HS-27A (cell line): Measurements from ENCODE around the gene SMURF1.

ENCODE experiments used
- DNase-seq: peaks from one replicate; pipeline ENCODE4 v3.0.0-alpha.2; 2012; ENCODE audit warnings: low read depth, missing footprints

SMURF1 gene

DNA sequence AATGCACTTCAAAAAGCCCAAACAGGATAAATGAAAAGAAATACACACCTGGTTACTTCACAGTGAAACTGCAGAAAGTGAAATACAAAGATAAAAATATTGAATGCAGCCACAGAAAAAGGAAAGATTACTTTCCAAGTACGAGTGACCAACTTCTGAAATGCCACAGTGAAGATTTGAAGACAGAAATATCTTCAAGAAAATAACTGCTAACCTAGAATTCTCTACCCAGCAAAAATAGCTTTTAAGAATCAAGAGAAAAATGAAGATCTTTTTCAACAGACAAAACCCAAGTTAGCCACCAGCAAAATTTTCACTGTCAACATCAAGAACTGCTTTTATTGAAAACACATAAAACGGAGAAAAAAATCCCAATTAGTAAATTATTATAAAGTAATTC lies 46.2 kb downstream of the SMURF1 start:
- DNase-seq, result no peak

DNA sequence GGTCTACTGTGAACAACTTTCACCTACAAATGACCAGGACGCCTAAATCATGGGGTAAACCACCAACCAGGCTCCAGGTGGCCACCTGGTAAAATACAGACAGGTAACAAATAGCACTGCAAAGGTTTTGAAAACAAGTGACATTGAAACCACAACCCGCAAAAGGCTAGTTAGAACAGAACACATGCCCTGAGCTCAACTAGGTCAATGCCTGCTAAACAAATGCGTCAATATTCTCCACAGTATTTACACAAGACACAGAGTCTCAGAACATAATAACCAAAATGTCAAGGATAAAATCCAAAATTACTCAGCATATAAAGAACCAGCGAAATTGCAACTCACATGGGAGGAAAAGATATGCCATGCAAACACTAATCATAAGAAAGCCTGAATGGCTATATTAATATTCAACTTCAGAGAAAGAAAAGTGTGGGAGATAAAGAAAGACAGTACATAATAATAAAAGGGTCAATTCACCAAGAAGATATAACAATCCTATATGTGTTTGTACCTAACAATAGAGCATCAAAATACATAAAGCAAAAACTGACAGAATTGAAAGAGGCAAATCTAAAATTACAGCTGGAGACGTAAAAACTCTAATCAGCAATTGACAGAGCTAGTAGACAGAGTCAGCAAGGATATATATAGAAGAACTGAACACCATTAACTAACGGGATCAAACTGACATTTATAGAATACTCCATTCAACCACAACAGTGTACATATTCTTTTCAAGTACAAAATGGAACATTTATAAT lies 47.6 kb downstream of the SMURF1 start:
- DNase-seq, result no peak

DNA sequence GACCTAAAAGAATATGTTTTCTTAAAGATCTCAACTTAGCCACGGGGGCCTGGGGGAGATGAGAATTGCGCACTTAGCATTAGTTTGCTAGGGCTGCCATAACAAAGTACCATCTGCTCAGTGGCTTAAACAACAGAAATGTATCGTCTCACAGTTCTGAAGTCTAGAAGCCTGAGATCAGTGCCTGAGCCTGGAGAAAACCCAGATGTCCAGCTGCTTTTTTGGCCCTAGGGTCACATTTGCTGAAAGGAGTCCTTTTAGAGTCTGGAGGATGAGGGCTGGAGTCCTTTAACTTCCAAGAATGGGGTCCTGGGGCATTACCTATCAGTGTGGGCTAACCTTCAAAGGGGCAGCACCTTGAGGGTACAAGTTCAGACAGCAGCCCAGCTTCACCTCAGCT lies 48.2 kb downstream of the SMURF1 start:
- no peak for DNase-seq

DNA sequence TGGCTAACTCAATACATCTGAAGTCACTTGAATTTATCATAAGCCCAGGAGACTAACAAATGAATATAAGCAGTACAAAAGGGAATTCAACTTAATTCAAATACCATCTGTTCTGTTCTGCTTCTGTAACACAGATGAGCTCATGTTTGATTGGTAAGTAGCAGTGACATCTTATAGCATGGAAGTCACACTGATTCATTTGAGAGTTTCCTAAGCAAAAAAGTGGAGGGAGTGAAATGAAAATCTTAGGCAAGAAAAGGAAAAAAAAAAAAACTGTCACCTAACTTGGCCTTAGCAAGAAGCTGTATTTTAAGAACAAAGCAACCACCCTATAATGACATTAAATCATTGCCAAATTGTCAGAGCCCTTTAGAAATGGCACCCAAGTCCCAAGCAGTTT lies 49.5 kb downstream of the SMURF1 start:
- no peak for DNase-seq

DNA sequence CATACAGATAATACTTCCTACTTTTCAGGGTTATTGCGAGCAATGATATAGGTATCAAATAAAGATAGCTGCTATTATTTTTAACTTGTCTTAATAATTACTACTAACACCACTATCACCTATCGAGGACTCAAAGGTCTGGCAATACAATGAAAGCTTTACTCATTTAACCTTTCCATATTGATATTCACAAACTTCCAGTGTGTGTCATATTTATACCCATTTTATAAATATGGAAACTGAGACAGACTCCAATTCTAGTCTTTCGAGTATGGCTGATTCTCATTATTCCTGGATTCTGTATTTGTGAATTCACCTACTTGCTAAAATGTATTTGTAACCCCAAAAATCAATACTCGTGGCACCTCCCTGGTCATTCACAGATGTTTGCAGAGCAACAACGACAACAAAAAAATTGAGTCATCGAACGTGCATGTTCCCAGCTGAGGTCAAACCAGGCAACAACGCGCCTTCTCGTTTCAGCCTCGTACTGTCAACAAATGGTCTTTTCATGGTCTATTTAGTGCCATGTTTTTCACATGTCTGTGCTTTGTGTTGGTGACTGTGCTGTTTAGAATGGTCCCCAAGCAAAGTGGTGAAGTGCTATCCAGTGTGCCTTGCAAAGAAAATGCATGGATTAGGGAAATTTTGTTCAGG lies 51.7 kb downstream of the SMURF1 start:
- no peak for DNase-seq

DNA sequence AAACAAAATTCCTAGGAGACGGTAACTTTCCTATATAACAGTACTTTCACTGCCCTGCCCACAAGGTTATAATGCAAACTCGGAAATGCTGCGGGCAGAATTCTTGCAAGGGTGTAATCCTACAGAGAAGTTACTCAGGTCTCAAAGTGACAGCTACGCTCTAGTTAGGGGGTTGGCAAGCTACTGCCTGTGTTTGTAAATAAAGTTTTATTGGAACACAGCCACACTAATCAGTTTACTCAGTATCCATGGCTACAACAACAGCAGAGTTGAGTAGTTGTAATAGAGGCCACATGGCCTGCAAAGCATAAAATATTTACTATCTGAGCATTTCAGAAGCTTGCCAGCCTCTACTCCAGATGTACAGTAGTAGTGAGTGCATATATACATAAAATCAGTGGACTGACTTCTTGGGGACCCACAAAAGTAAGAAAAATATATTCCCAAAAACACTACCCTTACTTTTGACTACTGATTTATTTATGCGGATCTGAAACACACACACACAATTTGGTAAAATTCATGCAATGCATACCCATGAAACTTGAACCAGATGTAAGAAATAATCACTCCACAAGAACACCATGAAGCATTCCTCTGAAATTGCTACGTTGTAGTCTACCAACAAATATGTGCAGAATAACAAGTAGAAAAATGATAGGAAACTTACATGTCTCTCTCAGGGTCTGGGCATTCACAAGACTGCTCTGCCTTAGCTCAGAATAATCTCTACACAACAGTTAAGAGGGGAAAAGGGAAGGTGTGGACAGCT lies 53.0 kb downstream of the SMURF1 start:
- no peak for DNase-seq

DNA sequence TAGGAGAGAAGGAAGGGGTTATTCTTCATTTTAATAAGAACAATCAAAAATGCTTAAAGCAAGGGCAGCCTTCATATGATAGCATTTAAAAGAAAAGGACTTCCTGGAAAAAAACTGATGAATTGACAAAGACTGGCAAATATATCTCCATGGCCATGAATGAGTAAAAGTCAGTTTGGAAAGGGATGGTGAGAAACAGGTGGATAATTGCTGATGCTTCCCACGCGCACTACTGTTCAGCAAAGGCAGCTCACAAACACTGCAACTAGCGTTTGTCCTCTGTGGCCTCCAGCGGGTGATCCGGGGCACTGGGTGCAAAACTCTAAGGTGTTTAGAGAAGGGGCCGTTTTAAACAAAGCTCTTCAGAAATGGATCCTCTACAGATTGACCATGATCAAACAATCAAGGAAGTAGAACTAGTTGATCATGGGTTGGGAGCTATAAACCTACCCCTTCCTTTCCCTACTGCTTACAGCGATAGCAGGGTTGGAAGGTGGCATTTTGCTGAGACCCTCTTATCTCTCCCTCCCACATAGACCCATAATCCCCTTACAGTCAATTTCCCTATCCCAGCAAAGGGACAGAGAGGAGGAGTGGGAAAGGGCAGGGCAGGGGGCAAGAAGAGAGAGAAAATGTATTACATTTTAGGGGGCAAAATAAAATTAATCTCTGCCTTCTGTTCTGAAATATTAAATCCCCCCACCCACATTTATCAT lies 53.8 kb downstream of the SMURF1 start:
- DNase-seq, result no peak

DNA sequence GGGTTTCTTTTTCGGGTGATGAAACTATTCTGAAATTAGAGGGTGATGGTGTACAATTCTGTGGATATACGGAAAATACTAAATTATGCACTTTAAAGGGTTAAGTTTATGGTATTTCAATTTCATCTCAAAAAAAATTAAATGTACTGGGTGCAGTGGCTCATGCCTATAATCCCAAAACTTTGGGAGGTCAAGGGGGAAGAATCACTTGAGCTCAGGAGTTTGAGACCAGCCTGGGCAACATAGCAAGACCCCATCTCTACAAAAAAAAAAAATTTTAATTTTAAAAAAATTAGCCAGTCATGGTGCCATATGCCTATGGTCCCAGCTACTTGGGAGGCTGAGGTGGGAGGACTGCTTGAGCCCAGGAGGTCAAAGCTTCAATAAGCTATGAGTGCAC lies 57.0 kb downstream of the SMURF1 start:
- no peak for DNase-seq

DNA sequence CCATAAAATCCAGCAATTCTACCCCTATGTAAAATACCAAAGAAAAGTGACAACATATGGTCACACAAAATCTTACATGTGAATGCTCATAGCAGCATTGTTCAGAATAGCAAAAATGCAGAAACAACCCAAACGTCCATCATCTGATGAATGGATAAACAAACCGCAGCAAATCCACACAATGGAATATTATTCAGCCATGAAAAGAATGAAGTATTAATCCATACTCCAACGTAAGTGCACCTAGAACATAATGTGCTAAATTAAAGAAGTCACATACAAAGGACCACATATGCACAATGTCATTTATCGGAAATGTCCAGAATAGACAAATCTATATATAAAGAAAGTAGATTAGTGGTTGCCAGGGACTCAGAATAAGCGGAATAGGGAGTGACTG lies 57.4 kb downstream of the SMURF1 start:
- DNase-seq, result no peak

DNA sequence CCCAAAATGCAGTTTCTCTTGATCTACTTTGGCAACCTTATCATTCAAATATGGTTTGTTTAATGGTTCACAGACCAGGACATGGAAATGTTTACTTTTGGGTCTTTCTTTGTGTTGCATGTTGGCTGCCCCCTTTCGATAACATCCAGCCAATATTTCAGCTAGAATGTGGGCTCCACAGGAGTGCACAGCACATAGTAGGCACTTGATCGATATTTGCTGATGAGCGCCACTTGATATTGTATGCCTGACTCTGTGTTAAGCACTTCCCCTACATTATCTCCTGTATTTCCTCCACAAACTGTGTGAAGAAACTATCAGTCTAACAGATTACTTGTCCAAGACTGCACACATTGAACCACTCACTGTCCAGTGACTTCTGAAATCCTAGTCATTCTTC lies 60.2 kb downstream of the SMURF1 start:
- DNase-seq, result no peak

DNA sequence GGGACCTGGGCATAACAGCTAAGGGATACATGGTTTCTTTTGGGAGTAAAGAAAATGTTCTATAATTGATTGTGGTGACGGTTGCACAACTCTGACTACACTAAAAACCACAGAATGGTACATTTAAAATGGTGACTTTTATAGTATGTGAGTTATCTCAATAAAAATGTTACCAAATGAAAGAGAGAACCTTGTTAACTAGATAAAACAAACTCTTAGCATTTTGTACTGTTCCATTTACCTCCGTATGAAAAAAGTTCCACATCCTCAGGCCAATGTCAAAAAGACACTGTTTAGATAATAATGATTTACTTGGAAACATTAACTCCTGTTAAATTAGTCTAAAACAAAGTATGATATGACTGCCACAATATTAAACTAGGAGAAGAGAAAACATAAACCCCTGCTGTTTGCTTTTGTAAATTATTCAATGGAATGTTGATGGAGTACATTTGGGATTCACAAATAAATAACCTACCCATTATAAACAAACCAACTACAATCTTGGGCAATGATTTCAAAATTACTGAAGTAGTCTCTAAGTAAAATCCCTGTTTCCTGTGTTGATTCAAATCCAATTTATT lies 60.7 kb downstream of the SMURF1 start:
- no peak for DNase-seq

DNA sequence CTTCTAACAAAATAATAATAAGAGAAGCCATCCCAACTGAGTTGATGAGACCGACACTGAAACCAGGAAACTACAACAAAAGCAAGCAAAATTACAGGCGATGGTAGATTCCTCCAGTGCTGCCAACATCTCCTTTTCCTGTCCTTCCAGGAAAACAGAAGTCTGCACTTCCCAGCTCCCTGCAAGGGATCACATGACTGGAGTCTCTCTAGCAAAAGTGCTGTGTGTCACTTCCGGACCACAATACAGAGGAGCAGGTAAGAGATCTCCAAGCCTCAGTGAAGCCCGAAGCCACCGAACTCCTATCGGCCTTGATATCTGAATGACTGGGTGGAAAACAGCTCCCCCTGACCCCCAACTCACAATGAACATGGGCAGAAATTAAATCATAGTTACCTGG lies 63.2 kb downstream of the SMURF1 start:
- no peak for DNase-seq

DNA sequence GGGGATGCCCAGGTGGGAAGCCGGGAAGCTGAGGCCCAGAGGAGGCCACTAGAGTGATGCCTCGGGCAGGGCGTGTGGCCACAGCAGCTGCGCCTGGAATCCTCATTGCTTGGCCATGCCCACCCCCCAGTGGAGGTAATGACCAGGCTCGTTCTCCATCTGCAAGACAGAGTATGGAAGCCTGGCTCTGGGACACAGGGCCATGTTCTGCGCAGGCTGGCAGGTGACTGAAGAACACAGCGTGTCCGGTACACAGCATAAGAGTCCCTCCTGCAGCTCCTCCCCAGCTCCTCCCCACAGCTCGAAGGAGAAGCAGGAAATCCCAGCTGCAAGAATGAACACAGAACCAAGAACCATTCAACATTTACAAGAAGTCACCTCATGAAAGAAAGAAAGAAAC lies 64.8 kb downstream of the SMURF1 start:
- DNase-seq, result no peak

DNA sequence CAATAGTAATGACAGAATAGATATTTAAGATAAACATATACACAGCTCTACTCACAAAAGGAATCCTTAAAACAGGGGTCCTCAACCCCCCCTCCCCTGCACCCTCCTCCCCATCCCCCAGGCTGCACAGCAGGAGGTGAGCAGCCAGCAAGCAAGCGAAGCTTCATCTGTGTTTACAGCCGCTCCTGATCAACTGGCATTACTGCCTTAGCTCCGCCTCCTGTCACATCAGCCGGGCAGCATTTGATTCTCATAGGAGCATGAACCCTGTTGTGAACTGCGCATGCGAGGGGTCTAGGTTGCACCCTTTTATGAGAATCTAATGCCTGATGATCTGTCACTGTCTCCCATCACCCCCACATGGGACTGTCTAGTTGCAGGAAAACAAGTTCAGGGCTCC lies 65.5 kb downstream of the SMURF1 start:
- no peak for DNase-seq

DNA sequence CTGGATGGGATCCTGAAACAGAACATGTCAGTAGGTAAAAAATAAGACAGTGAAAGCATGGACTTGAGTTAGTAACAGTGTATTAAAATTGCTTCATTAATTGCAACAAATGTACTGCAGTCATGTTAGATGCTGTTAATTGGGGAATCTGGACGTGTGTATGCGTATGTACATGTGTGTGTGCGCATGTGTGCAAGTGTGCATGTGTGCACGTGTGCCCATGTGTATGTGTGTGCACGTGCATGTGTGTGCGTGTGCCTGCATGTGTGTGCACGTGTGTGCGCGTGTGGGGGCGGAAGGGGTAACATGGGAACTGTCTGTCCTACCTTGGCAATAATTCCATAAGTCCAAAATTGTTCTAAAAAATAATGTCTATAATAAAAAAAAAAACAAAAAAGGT lies 67.3 kb downstream of the SMURF1 start:
- no peak for DNase-seq

DNA sequence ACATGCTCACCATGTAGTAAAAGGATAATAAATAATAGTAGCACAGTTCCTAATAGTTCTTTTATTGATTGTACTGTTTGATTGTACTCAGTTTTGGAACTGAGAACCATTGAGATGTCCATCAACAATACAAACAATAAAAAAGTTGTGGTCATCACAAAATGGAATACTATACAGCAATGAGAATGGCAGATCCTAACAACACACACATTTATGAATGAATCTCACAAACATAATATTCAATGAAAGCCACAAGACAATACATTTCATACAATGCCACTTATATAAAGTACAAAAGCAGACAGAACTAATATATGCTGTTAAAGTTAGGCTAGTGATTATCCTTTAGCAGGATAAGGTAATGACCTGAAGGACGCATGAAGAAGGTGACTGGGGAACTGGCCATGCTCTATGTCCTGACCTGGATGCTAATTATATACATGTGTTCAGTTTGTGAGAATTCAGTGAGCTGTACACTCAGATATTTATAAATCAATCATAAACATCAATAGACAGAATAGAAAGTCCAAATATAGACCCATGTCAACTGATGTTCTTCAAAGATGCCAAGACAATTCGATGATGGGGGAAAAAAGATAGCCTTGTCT lies 70.0 kb downstream of the SMURF1 start:
- DNase-seq, result no peak

DNA sequence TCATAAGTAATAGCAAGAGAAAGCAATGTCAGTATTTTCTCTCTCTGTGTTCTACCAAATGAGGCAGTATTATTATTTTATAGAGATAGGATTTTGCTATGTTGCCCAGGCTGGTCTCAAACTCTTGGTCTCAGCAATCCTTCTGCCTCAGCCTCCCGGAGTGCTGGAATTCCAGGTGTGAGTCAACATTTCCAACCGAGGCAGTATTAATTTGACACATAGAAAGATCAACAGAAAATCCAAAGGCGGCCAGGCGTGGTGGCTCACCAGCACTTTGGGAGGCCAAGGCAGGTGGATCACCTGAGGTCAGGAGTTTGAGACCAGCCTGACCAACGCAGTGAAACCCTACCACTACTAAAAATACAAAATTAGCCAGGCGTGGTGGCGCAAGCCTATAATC lies 71.8 kb downstream of the SMURF1 start:
- no peak for DNase-seq

DNA sequence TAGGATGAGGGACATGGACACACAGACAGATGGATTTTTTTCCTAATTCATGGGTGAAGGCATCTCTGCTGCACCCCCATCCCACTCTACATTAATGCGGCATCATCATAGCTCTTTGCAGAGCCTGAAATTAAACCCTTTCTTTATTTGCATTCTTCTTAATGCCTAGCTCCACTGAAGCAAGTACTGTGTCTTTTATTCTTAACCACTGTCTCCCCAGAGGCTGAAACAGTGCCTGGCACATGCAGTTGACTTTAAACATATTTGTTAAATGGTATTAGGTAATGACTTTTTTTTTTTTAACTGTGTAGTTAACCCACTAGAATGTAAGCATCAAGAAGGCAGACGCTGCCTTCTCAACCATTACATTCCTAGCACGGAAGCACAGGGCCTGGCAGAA lies 73.5 kb downstream of the SMURF1 start:
- no peak for DNase-seq

DNA sequence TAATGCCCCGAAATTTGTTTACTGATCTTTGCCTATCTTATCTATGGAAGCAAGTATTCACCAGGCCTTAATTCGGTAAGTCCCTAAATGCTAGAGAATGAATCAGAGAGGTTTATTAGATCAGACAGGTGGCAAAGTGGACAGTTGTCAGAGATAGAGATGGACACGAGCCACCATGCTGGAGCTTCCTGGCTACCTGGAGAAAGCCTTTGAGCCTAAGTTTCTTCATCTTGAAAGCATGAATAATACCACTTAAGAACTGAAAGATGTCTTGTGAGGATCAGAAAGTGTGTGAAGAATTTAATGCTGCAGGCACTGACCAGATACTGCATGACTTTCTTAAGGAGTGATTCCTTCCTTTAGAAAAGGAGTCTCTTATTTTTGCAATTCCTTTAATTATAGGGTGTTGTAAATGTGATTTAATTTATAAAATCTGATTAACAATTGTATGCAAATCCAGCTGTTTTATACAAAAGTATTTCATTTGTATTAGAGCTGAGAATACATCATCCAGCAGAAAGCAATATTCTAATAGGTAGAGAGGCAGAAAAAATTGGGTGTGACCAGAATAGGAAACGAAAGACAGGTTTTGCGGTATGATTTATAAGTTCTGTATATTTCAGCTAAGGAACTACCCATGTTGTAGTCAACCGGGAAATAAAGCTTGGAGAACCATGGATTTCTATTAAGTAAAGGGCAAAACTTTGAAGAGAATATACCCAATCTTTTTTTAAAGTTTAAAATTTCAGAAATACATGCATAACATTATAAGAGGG lies 82.7 kb downstream of the SMURF1 start:
- DNase-seq, result no peak

DNA sequence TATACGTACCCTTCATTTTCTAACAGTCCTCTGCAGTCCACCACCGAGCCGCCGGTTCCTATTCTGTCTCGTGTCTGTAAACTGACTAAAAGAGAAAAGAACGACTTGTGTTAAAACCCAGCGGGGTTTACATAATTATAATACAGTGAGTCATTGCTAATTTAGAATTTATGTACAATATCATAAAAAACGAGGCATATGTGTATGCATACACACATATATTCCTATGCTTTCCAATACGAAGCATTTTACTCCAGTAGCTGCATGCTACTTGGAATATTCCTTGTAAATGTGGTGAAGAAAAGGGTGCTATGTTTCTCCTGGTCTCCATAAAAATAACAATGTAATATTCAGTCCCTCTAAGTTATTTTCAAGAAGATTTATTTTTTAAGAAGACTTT lies 89.1 kb downstream of the SMURF1 start:
- no peak for DNase-seq

DNA sequence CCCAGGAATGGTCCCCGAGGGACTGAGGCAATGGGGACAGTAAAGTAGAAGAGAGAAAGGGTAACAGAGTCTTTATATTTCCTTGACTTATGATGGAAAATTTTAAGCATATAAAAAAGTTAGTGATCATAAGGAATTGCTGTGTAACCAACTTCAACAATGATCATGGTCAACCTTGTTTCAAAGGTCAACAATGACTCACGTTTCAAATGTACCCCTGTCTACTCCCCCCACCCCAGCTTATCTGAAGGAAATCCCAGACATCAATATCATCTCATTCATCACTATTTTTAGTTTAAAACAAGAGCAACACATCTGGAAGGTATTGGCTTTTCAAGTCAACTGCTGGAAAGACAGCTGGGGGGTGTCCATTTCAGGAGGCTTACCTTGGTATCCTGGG lies 92.9 kb downstream of the SMURF1 start:
- no peak for DNase-seq
